Breast epithelium (tissue), 3 donors: ENCODE results near the gene DOP1B.

Source experiments
- CTCF ChIP-seq, 3 donors: fragments of 450-650 bp; IDR thresholded peaks; one replicate each; pipeline ENCODE4 v1.5.1; 2016 to 2017; ENCODE audit warnings: antibody characterized with exemption in 3 of 3, mild to moderate bottlenecking in 3 of 3, moderate library complexity in 3 of 3
- POLR2AphosphoS5 ChIP-seq, 3 donors: sonication (generic); formaldehyde crosslinking; IDR thresholded peaks; one replicate each; pipeline ENCODE4 v1.6.1; 2017; ENCODE audit warnings: antibody characterized with exemption in 3 of 3

GRCh38 chr21:36120304-36120888, 36.2 kb upstream of the DOP1B start:
- TF ChIP-seq POLR2AphosphoS5 (IDR thresholded peaks at IDR 0.05) (no peak), CTCF (IDR thresholded peaks at IDR 0.05) (no peak)
